Stimulated activated CD8-positive, alpha-beta memory T cell treated with anti-CD3 and anti-CD28 coated beads, Interleukin-4, amount 100 ng/mL, for 1 hour (primary cell): ENCODE measurements around the gene C19orf12.

Experiments
- DNase-seq, 2 donors: peaks; one replicate each; pipeline ENCODE4 v3.0.0-alpha.2; 2020; ENCODE audit warnings: low read depth in 2 of 2, low spot score in 1 of 2

The C19orf12 gene

DNA sequence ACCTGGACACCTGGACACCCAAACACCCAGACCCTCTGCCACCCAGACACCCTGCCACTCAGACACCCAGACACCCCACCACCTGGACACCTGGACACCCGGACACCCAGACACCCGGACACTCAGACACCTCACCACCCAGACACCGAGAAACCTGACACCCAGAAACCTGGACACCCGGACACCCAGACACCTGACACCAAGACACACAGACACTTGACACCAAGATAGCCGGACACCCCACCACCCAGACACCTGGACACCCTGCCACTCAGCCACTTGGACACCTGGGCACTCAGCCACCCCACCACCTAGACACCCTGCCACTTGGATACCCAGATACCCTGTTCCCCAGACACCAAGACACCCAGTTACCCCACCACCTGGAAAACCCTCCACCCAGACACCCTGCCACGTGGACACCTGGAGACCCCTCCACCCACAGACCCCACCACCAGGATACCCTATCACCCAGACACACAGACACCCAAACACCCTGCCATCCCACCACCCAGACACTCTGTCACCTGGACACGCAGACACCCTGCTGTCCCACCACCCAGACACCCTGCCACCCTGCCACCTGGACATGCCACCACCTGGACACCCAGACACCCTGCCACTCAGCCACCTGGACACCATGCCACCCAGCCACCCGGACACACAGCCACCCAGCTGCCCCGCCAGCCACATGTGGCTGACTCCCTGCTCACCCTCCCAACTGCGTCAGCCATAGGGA, 17.4 kb downstream of the C19orf12 start:
- no peak for DNase-seq

GRCh38 chr19:29696565-29696846, 18.6 kb downstream of the C19orf12 start:
- no peak for DNase-seq

- no peak for DNase-seq
Measured at GRCh38 chr19:29695765-29696564, 19.1 kb downstream of the C19orf12 start.

- peak; percentile 58 to 71 for DNase-seq
Measured at GRCh38 chr19:29694669-29695627, 20.1 kb downstream of the C19orf12 start.

DNA sequence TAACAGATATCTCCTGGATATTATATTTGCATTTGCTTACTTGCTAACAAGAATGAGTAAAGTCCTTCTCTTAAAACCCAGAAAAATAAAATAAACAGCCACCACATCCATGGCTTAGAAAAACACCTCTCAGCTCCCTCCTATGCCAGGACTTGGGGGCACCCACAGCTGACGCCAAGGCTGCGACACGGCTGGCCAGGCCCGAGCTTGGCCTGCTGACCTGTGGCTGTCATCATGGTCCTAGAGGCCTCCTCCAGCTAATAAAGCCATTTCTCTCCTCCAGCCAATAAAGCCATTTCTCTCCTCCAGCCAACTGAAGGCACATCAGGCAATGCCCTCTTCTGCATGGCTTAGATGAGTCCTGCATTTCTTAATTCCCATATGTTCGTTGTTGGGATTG, 20.9 kb downstream of the C19orf12 start:
- no peak for DNase-seq

DNA sequence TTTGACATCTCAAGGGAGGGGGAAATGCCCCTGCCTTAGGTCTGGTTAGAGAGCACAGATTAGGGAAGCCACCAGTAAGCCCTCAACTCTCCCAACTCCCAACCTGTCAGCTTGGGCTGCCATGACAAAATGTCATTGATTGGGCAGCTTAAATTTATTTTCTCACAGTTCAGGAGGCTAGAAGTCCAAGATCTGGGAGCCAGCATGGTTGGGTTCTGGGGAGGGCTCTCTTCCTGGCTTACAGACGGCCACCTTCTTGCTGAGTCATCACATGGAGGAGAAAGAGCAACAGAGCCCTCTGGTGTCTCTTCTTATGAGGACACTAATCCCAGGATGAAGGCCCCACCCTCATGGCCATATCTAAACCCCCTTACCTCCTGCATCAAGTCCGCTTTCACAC, 24.2 kb downstream of the C19orf12 start:
- DNase-seq = no peak

GRCh38 chr19:29687897-29688728, 26.9 kb downstream of the C19orf12 start:
- no peak for DNase-seq

DNA sequence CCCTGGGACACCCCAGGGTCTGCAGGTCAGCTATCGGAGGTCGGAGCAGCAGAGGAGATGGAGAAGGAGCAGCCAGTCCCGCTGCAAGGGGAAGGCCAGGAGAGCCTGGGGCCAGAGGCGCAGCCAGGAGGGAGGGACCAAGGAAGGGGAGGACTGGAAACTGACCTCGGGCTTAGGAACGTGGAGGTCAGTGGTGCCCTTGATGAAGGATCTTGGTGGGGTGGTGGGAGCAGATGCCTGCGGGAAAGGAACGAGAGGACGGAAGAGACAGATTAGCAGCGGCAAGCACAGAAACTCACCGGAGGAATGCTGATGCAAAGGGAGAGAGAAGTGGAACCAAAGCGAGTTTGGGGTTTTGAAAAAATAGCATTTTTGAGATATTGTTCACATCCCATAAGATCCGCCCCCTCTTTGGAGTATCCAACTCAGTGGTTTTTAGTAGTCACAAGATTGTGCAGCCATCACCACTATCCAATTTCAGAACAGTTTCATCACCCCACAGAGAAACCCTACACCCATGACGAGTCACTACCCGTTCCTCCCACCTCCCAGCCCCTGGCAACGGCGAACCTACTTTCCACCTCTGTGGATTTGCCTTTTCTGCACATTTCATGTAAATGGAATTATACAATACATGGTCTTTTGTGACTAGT, 27.7 kb downstream of the C19orf12 start:
- DNase-seq = no peak

DNA sequence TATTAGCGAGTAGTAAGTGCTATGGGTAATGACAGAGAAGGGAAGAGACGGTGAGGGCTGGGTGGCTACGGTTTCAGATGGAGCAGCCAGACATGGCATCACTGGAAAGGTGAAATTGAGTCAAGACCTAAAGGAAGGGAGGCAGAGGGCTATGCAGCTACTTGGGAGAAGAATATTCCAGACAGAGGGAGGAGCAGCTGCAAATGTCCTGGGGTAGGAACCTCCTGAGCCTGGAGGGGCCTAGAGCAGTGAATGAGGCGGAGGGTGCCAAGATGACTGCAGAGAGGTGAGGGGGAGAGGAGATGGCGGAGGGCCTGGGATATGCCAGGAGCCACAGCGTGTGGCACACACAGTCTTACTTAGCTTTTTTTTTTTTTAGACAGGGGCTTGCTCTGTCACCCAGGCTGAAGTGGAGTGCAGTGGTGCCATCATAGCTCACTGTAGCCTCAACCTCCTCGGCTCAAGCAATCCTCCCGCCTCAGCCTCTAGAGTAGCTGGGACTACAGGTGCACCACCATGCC, 28.7 kb downstream of the C19orf12 start:
- DNase-seq = no peak

GRCh38 chr19:29685326-29685725, 29.7 kb downstream of the C19orf12 start:
- no peak for DNase-seq

GRCh38 chr19:29683009-29683408, 32.1 kb downstream of the C19orf12 start:
- DNase-seq = no peak

- no peak for DNase-seq
Measured at GRCh38 chr19:29682236-29682895, 32.7 kb downstream of the C19orf12 start.

- DNase-seq = no peak
Measured at GRCh38 chr19:29681422-29682235, 33.4 kb downstream of the C19orf12 start.

GRCh38 chr19:29680937-29681336, 34.1 kb downstream of the C19orf12 start:
- DNase-seq = no peak

GRCh38 chr19:29680447-29680846, 34.6 kb downstream of the C19orf12 start:
- peak; percentile 48 to 59 for DNase-seq

DNA sequence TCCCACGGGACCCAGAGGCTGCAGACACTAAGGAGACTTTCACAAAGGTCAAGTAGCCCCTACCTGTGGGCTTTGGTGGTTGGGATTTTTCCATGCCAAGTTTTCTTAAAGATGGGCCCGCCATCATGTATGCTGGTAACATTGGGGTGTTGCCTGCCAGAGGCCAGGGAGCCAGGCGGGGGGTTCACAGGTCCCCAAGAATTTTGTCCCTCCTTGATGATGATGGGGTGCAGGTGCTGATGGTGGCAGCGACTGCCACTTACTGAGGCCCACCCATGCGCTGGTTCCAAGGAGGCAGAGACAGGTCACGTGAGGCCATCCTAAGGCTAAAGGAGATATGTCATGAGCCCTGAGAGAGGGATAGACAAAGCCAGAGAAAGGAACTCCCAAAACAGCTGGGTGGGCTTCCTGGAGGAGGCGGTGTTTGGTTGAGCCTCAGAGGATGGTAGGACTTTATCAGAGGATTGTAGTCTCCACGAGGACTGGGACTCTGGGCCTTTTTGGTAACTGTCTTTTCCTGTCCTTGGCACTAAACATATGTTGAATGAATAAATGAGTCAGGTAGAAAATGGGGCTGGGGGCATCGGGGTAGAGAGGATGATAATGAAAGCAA, 35.4 kb downstream of the C19orf12 start:
- no peak for DNase-seq

- no peak for DNase-seq
Measured at GRCh38 chr19:29678484-29679106, 36.5 kb downstream of the C19orf12 start.
